MCF 10A (cell line): ENCODE measurements around the gene CXCL9. TPM values are rescaled to one million over a fixed set of nuclear protein-coding genes. Genes with fewer than 3 reads are reported as not detected.

Experiments used
- BruUV-seq: library from RNA; stranded (reverse); fragments of 400-500 nt; replicated peaks from 2 replicates; lab custom pipeline; 2021; lab: Mats Ljungman, UMichigan
- CTCF ChIA-PET: fragments of 300-600 bp; sonication (Branson Sonifier 250); formaldehyde crosslinking; extraction: SDS; loops from one replicate; lab custom pipeline; 2021; ENCODE audit warnings: antibody characterized with exemption, inconsistent platforms; lab: Yijun Ruan, JAX
- POLR2A ChIA-PET: fragments of 300-600, 350-650 bp; sonication (Branson Sonifier 250); formaldehyde crosslinking; extraction: SDS; loops from one replicate; lab custom pipeline; 2020; ENCODE audit warnings: antibody characterized with exemption, inconsistent platforms; lab: Yijun Ruan, JAX
- DNase-seq: peaks from one replicate; pipeline ENCODE4 v3.0.0-alpha.2; 2018; ENCODE audit not compliant: unreplicated experiment
- H3K27ac Mint-ChIP-seq: one replicate; pipeline ENCODE4 v1.8.0; 2022; ENCODE audit warnings: mild to moderate bottlenecking, low read depth, mixed read lengths; ENCODE audit not compliant: unreplicated experiment
- H3K27me3 Mint-ChIP-seq: one replicate; pipeline ENCODE4 v1.8.0; 2022; ENCODE audit warnings: mixed read lengths; ENCODE audit not compliant: insufficient read depth, unreplicated experiment
- H3K36me3 Mint-ChIP-seq: one replicate; pipeline ENCODE4 v1.8.0; 2022; ENCODE audit warnings: mild to moderate bottlenecking, moderate library complexity, mixed read lengths; ENCODE audit not compliant: insufficient read depth, unreplicated experiment
- H3K4me1 Mint-ChIP-seq: one replicate; pipeline ENCODE4 v1.8.0; 2022; ENCODE audit warnings: mixed read lengths; ENCODE audit not compliant: insufficient read depth, unreplicated experiment
- H3K4me3 Mint-ChIP-seq: one replicate; pipeline ENCODE4 v1.8.0; 2022; ENCODE audit warnings: mild to moderate bottlenecking, moderate library complexity, mixed read lengths; ENCODE audit not compliant: unreplicated experiment
- H3K9me3 Mint-ChIP-seq: one replicate; pipeline ENCODE4 v1.8.0; 2022; ENCODE audit warnings: mixed read lengths; ENCODE audit not compliant: unreplicated experiment
- CTCF ChIP-seq: fragments of 200-600 bp; IDR thresholded peaks from one replicate; pipeline ENCODE4 v1.8.0; 2022; ENCODE audit warnings: antibody characterized with exemption, mild to moderate bottlenecking; ENCODE audit not compliant: unreplicated experiment
- intact Hi-C: fragments of 100-400 bp; cut with micrococcal nuclease; formaldehyde crosslinking; loops from 2 replicates; pipeline ENCODE4 v1.14.1; 2022
- total RNA-seq: library from RNA; stranded (reverse); gene quantifications from 2 replicates; pipeline ENCODE4 v1.2.3, GENCODE V29; 2022

The CXCL9 gene
- total RNA-seq, 1 experiment from 2014 or later = not detected

- Mint-ChIP-seq H3K4me1 (peaks cover 9% of the 10 kb centered on the region), H3K27ac (peak overlapping the region; percentile 76), H3K36me3 (no peaks in the 10 kb centered on the region), H3K4me3 (no peak overlapping the region), H3K27me3 (peaks cover 12% of the 10 kb centered on the region), H3K9me3 (no peaks in the 10 kb centered on the region)
- TF ChIP-seq CTCF = peak; percentile 60
- ChIA-PET POLR2A (interaction anchor here (0.6 to 2.0 kb wide), 8 partner anchors 21 to 153 kb away, joined by 3 to 10 read pairs (median 4); partner anchors contain the start of gene NUP54), CTCF (interaction anchor here (0.5 to 8.1 kb wide), 30 partner anchors 11 to 1821 kb away, joined by 3 to 128 read pairs (median 5); partner anchors contain the start of genes CXCL10 and CXCL9)
- intact Hi-C loops = loop anchor here (1.0 to 5.0 kb wide), 3 partner anchors 72 to 512 kb away; no protein-coding TSS in a partner anchor
- DNase-seq = peak; percentile 66
- no TSS peak for BruUV-seq
These were observed 11.6 kb downstream of the CXCL9 start for GRCh38 chr4:75995727-75996126.

GRCh38 chr4:75992462-75992861 is 14.8 kb downstream of the CXCL9 start:
- POLR2A ChIA-PET = interaction anchor here (0.6 to 1.3 kb wide), 5 partner anchors 65 to 1699 kb away, joined by 3 to 4 read pairs (median 3); no protein-coding TSS in a partner anchor
- Mint-ChIP-seq H3K27me3 (peaks cover 12% of the 10 kb centered on the region), H3K27ac (no peak overlapping the region), H3K4me3 (no peak overlapping the region), H3K36me3 (peaks cover 9% of the 10 kb centered on the region), H3K4me1 (peaks cover 29% of the 10 kb centered on the region), H3K9me3 (no peaks in the 10 kb centered on the region)
- no peak for TF ChIP-seq CTCF
- no TSS peak for BruUV-seq
- CTCF ChIA-PET = interaction anchor here (0.6 to 8.1 kb wide), 6 partner anchors 39 to 429 kb away, joined by 3 to 128 read pairs (median 4); no protein-coding TSS in a partner anchor
- no peak for DNase-seq
- intact Hi-C loops = no loop called here

- POLR2A ChIA-PET = interaction anchor here (0.6 to 2.4 kb wide), 12 partner anchors 49 to 478 kb away, joined by 3 to 14 read pairs (median 4); partner anchors contain the start of genes NAAA and NUP54
- H3K9me3 Mint-ChIP-seq = no peaks in the 10 kb centered on the region
- peak overlapping the region; percentile 68 for H3K27ac Mint-ChIP-seq
- peaks cover 7% of the 10 kb centered on the region for H3K27me3 Mint-ChIP-seq
- CTCF ChIA-PET = interaction anchor here (0.6 to 7.8 kb wide), 5 partner anchors 11 to 1855 kb away, joined by 3 to 128 read pairs (median 4); no protein-coding TSS in a partner anchor
- peak overlapping the region; percentile 83 for H3K4me3 Mint-ChIP-seq
- TF ChIP-seq CTCF = no peak
- H3K36me3 Mint-ChIP-seq = peaks cover 9% of the 10 kb centered on the region
- intact Hi-C loops = loop anchor here (5.0 kb wide), 1 partner anchor 157 kb away; the partner anchor contains the start of gene NUP54
- no TSS peak for BruUV-seq
- peaks cover 20% of the 10 kb centered on the region for H3K4me1 Mint-ChIP-seq
- peak; percentile 4 for DNase-seq
These were observed 17.3 kb downstream of the CXCL9 start for GRCh38 chr4:75989846-75990528.

DNA sequence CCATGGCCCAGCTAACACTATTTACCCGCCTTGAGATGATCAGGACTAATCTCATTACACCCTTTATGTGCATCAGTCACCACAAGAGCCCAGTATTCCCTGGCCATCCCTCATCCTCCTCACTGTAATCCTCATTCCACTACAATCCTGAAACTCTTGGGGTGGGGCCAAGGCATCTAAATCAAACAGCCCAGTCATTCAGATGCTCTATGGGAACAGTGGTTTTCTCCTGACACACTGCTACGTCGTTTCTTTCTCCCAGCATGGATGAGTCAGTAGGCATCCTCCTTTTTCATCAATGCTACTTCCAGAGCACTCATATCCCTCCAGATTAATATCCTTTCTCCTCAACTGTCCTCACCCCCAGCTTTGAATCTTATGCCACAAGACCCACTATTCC is 22.2 kb downstream of the CXCL9 start:
- POLR2A ChIA-PET = no interaction called here
- Mint-ChIP-seq H3K27ac (no peak overlapping the region), H3K36me3 (peaks cover 19% of the 10 kb centered on the region), H3K27me3 (no peaks in the 10 kb centered on the region), H3K4me3 (no peak overlapping the region), H3K4me1 (peaks cover 20% of the 10 kb centered on the region), H3K9me3 (no peaks in the 10 kb centered on the region)
- peak; percentile 14 for DNase-seq
- CTCF ChIA-PET = no interaction called here
- intact Hi-C loops = loop anchor here (5.0 kb wide), 1 partner anchor 162 kb away; the partner anchor contains the start of gene NUP54
- no TSS peak for BruUV-seq
- TF ChIP-seq CTCF = no peak
